Vagina (tissue), 2 donors: Measurements from ENCODE around the gene SMCO1. TPM values are rescaled to one million over a fixed set of nuclear protein-coding genes. Genes with fewer than 3 reads are reported as not detected.

Experiments used
- DNase-seq, 2 donors: peaks; one replicate each; pipeline ENCODE4 v3.0.0-alpha.2; 2017; ENCODE audit errors: extremely low spot score in 2 of 2
- H3K27ac ChIP-seq: fragments of 200-600 bp; sonication (generic); one replicate; pipeline ENCODE4 v1.5.1; 2019
- H3K27me3 ChIP-seq: fragments of 200-600 bp; sonication (generic); one replicate; pipeline ENCODE4 v1.5.1; 2019
- H3K36me3 ChIP-seq, 2 donors: fragments of 200-600 bp; sonication (generic); one replicate each; pipeline ENCODE4 v1.5.1; 2017 to 2019
- H3K4me1 ChIP-seq: fragments of 200-600 bp; sonication (generic); one replicate; pipeline ENCODE4 v1.5.1; 2019
- H3K4me3 ChIP-seq, 2 donors: fragments of 200-600 bp; sonication (generic); 1 replicate in 1 of 2; 2 replicates in 1 of 2; pipeline ENCODE4 v1.5.1; 2016 to 2019
- H3K9me3 ChIP-seq: fragments of 200-600 bp; sonication (generic); one replicate; pipeline ENCODE4 v1.5.1; 2019
- POLR2A ChIP-seq, 2 donors: fragments of 450-650 bp; IDR thresholded peaks; one replicate each; pipeline ENCODE4 v1.6.1; 2017; ENCODE audit warnings: antibody characterized with exemption in 2 of 2, mild to moderate bottlenecking in 2 of 2, moderate library complexity in 2 of 2
- POLR2AphosphoS5 ChIP-seq, 2 donors: sonication (generic); formaldehyde crosslinking; IDR thresholded peaks; one replicate each; pipeline ENCODE4 v1.9.0; 2017; ENCODE audit warnings: antibody characterized with exemption in 2 of 2, mild to moderate bottlenecking in 2 of 2, low read depth in 1 of 2; ENCODE audit not compliant: insufficient read depth in 1 of 2
- intact Hi-C: fragments of 100-400 bp; cut with DNase I; formaldehyde crosslinking; loops from one replicate; pipeline ENCODE4 v1.15.1; 2023
- total RNA-seq: library from RNA; depleted of rRNA; stranded (reverse); fragments of >200 nt; gene quantifications from one replicate; pipeline ENCODE4 v1.2.3, GENCODE V29; 2016
- TF ChIP-seq, protein P1 (sequence below), 3 experiments: fragments of 450-650 bp in 2 of 3; fragments of 200-600 bp in 1 of 3; sonication (generic) in 1 of 3; IDR thresholded peaks; one replicate each; pipeline ENCODE4 v1.5.1; 2017 to 2019; ENCODE audit warnings: antibody characterized with exemption in 3 of 3, mild to moderate bottlenecking in 2 of 3, moderate library complexity in 2 of 3

The SMCO1 gene
- total RNA-seq, 1 donor from 2014 or later: not detected

DNA sequence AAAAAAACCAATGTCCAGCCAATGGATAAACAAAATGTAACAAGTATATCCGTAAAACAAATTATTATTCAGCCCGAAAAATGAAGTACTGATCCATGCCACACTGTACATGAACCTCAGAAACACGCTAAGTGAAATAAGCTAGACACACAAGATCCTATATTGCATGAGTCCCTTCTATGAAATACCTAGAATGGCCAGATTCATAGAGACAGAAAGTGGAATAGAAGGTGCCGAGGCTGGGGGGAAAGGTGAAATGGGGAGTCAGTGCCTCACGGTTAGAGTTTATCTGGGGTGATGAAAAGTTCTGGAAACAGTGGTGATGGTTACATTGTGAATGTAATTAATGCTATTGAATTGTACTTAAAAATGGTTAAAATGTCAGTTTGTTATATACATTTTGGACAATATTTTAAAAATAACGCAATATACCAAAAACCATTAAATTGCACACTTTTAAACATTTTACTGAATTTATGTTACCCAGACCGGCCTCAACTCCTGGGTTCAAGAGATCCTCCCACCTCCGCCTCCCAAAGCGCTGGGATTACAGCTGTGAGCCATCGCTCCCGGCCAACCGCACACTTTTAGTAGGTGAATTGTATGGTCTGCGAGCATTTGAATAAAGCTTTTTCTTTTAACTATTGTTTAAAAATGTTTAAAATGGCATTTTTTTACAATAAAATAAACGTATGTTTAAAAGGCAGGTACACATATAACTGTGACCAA, 13.7 kb downstream of the SMCO1 start:
- no peak for DNase-seq
- Histone ChIP-seq H3K27me3 (no peaks in the 10 kb centered on the region), H3K27ac (peak overlapping the region; percentile 92), H3K4me3 (peak overlapping the region; percentile 73 to 79), H3K9me3 (no peaks in the 10 kb centered on the region), H3K4me1 (peaks cover 48% of the 10 kb centered on the region), H3K36me3 (no peaks in the 10 kb centered on the region)
- TF ChIP-seq POLR2A (IDR thresholded peaks at IDR 0.05) (no peak), POLR2AphosphoS5 (IDR thresholded peaks at IDR 0.05; ENCODE audit: insufficient read depth in 1 of 2, low read depth in 1 of 2) (no peak)
- TF ChIP-seq, protein P1, sequence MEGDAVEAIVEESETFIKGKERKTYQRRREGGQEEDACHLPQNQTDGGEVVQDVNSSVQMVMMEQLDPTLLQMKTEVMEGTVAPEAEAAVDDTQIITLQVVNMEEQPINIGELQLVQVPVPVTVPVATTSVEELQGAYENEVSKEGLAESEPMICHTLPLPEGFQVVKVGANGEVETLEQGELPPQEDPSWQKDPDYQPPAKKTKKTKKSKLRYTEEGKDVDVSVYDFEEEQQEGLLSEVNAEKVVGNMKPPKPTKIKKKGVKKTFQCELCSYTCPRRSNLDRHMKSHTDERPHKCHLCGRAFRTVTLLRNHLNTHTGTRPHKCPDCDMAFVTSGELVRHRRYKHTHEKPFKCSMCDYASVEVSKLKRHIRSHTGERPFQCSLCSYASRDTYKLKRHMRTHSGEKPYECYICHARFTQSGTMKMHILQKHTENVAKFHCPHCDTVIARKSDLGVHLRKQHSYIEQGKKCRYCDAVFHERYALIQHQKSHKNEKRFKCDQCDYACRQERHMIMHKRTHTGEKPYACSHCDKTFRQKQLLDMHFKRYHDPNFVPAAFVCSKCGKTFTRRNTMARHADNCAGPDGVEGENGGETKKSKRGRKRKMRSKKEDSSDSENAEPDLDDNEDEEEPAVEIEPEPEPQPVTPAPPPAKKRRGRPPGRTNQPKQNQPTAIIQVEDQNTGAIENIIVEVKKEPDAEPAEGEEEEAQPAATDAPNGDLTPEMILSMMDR (IDR thresholded peaks at IDR 0.05): no peak
- intact Hi-C loops: loop anchor here (5.0 kb wide), 1 partner anchor 66 kb away; the partner anchor contains the start of genes FBXO45 and WDR53

GRCh38 chr3:196499807-196500524, 15.2 kb downstream of the SMCO1 start:
- H3K27me3 ChIP-seq: no peaks in the 10 kb centered on the region
- no peak for DNase-seq
- peak overlapping the region; percentile 92 for H3K27ac ChIP-seq
- no peaks in the 10 kb centered on the region for H3K9me3 ChIP-seq
- H3K4me1 ChIP-seq: peaks cover 48% of the 10 kb centered on the region
- H3K4me3 ChIP-seq: peak overlapping the region; percentile 73 to 79
- TF ChIP-seq, protein P1 (IDR thresholded peaks at IDR 0.05): no peak
- TF ChIP-seq POLR2AphosphoS5 (IDR thresholded peaks at IDR 0.05; ENCODE audit: insufficient read depth in 1 of 2, low read depth in 1 of 2) (no peak), POLR2A (IDR thresholded peaks at IDR 0.05) (no peak)
- H3K36me3 ChIP-seq: no peaks in the 10 kb centered on the region
- intact Hi-C loops: loop anchor here (5.0 kb wide), 1 partner anchor 67 kb away; the partner anchor contains the start of genes FBXO45 and WDR53

DNA sequence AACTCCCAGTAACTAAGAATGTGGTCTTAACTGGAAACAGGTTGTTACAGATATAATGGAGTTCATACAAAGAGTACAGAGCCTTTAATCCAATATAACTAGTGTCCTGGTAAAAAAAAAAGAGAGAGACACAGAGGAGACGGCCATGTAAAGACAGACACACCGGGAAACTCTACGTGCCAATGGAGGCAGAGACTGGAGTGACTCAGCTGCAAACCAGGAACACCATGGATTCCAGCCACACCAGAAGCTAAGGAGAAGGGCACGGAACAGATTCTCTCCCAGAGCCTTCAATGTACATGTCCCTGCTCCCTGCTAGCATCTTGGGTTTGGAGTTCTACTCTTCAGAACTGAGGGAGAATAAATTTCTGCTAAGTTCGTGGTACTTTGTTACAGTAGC, 16.1 kb downstream of the SMCO1 start:
- no peaks in the 10 kb centered on the region for H3K9me3 ChIP-seq
- H3K27me3 ChIP-seq: no peaks in the 10 kb centered on the region
- no peaks in the 10 kb centered on the region for H3K36me3 ChIP-seq
- H3K4me3 ChIP-seq: no peak overlapping the region
- TF ChIP-seq POLR2A (IDR thresholded peaks at IDR 0.05): no peak
- peak in 1 of 2 donors; percentile 27 for TF ChIP-seq POLR2AphosphoS5 (IDR thresholded peaks at IDR 0.05; ENCODE audit: insufficient read depth in 1 of 2, low read depth in 1 of 2)
- intact Hi-C loops: no loop called here
- peaks cover 45% of the 10 kb centered on the region for H3K4me1 ChIP-seq
- DNase-seq: no peak
- no peak overlapping the region for H3K27ac ChIP-seq

DNA sequence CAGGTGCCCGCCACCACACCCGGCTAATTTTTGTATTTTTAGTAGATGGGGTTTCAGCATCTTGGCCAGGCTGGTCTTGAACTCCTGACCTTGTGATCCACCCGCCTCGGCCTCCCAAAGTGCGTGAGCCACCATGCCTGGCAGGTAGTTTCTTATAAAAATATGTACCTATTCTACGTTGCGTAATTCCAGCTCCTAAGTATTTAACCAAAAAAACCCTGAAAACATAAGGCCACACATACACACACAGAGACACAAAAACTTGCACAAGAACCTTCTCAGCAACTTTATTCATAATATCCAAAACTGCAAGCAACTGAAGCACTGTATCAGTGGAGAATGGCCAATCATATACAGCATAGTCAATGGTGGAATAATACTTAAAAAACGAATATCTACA, 16.8 kb downstream of the SMCO1 start:
- Histone ChIP-seq H3K27ac (no peak overlapping the region), H3K36me3 (no peaks in the 10 kb centered on the region), H3K4me3 (no peak overlapping the region), H3K27me3 (no peaks in the 10 kb centered on the region), H3K9me3 (no peaks in the 10 kb centered on the region), H3K4me1 (peaks cover 42% of the 10 kb centered on the region)
- intact Hi-C loops: no loop called here
- TF ChIP-seq POLR2AphosphoS5 (IDR thresholded peaks at IDR 0.05; ENCODE audit: insufficient read depth in 1 of 2, low read depth in 1 of 2) (no peak), POLR2A (IDR thresholded peaks at IDR 0.05) (no peak)
- TF ChIP-seq, protein P1 (IDR thresholded peaks at IDR 0.05): no peak
- DNase-seq: no peak

- TF ChIP-seq POLR2AphosphoS5 (IDR thresholded peaks at IDR 0.05; ENCODE audit: insufficient read depth in 1 of 2, low read depth in 1 of 2): no peak
- TF ChIP-seq POLR2A (IDR thresholded peaks at IDR 0.05): no peak
- TF ChIP-seq, protein P1 (IDR thresholded peaks at IDR 0.05): no peak
- intact Hi-C loops: no loop called here
- H3K36me3 ChIP-seq: no peaks in the 10 kb centered on the region
- DNase-seq: no peak
- no peak overlapping the region for H3K27ac ChIP-seq
- no peaks in the 10 kb centered on the region for H3K9me3 ChIP-seq
- H3K27me3 ChIP-seq: no peaks in the 10 kb centered on the region
- no peak overlapping the region for H3K4me3 ChIP-seq
- peaks cover 35% of the 10 kb centered on the region for H3K4me1 ChIP-seq
These were observed 19.0 kb downstream of the SMCO1 start for GRCh38 chr3:196496183-196496582.
